A549 (cell line): ENCODE measurements around the gene COX7A2. TPM values are rescaled to one million over a fixed set of nuclear protein-coding genes. Genes with fewer than 3 reads are reported as not detected.

Experiments
- ATAC-seq, 2 experiments: fragments of 200-7000 bp in 1 of 2; fragments of >200 bp in 1 of 2; cut with Nextera tagmentation in 1 of 2; cut with Tn5 transposase in 1 of 2; 3 replicates each; pipeline versions ENCODE4 v1.8.0 to v1.9.1; 2018 to 2020; ENCODE audit warnings: mild to moderate bottlenecking in 1 of 2, moderate library complexity in 1 of 2
- CTCF ChIA-PET: fragments of 300-600 bp; sonication (Branson Sonifier 250); formaldehyde crosslinking; extraction: SDS; loops from one replicate; lab custom pipeline; 2021; ENCODE audit warnings: antibody characterized with exemption, inconsistent platforms; lab: Yijun Ruan, JAX
- POLR2A ChIA-PET: fragments of 350-600 bp; formaldehyde crosslinking; extraction: SDS; loops from one replicate; lab custom pipeline; 2021; ENCODE audit warnings: antibody characterized with exemption, inconsistent platforms; lab: Yijun Ruan, JAX
- DNase-seq, 2 experiments: peaks; one replicate each; pipeline versions ENCODE4 v3.0.0 to v3.0.0-alpha.2; 2011 to 2016; ENCODE audit warnings: low read depth in 1 of 2, low spot score in 1 of 2
- FAIRE-seq: peaks from 2 replicates; lab custom pipeline; 2011; peaks lifted over from hg19 to GRCh38; lab: Jason Lieb, UNC
- H3K27ac ChIP-seq, 2 experiments: fragments of >200 bp; sonication (Bioruptor Twin); formaldehyde crosslinking; 3 replicates each; pipeline ENCODE4 v1.5.1; 2016 to 2017
- H3K4me1 ChIP-seq: fragments of >200 bp; sonication (Bioruptor Twin); formaldehyde crosslinking; 3 replicates; pipeline ENCODE4 v1.6.1; 2016
- H3K4me2 ChIP-seq: fragments of >200 bp; sonication (Bioruptor Twin); formaldehyde crosslinking; 3 replicates; pipeline ENCODE4 v1.6.1; 2016
- H3K4me3 ChIP-seq: fragments of >200 bp; sonication (Bioruptor Twin); formaldehyde crosslinking; 3 replicates; pipeline ENCODE4 v1.5.1; 2016
- H3K9me3 ChIP-seq: fragments of >200 bp; sonication (Bioruptor Twin); formaldehyde crosslinking; 3 replicates; pipeline ENCODE4 v1.6.1; 2016
- CBX8 ChIP-seq: fragments of 200-600 bp; sonication (generic); IDR thresholded peaks from 2 replicates; pipeline ENCODE4 v1.6.1; 2016
- CHD2 ChIP-seq: fragments of 150-350 bp; IDR thresholded peaks from 2 replicates; pipeline ENCODE4 v1.6.1; 2014; ENCODE audit warnings: low read length; ENCODE audit not compliant: partially characterized antibody
- FOSL2 ChIP-seq, 2 experiments: fragments of 450-650 bp in 1 of 2; fragments of >200 bp in 1 of 2; sonication (Bioruptor Twin) in 1 of 2; formaldehyde crosslinking; IDR thresholded peaks; 2 replicates each; pipeline versions ENCODE4 v1.5.0 to v1.6.1; 2016 to 2020; ENCODE audit warnings: mild to moderate bottlenecking in 1 of 2, moderate library complexity in 1 of 2
- KDM5A ChIP-seq: fragments of 200-600 bp; sonication (generic); IDR thresholded peaks from 2 replicates; pipeline ENCODE4 v1.6.1; 2016; ENCODE audit warnings: antibody characterized with exemption, mild to moderate bottlenecking
- POLR2A ChIP-seq: IDR thresholded peaks from 2 replicates; pipeline ENCODE4 v1.6.1; 2012; ENCODE audit warnings: mild to moderate bottlenecking, low read length
- POLR2AphosphoS2 ChIP-seq: conservative IDR thresholded peaks from 2 replicates; pipeline ENCODE4 v1.6.1; 2012; ENCODE audit warnings: low read length, improper control_type of control experiment, inconsistent platforms
- TP53 ChIP-seq: fragments of 250-450 bp; sonication (Bioruptor Pico); IDR thresholded peaks from 2 replicates; pipeline ENCODE4 v1.5.0; 2021; ENCODE audit warnings: mild to moderate bottlenecking, moderate library complexity
- ZFP36 ChIP-seq: fragments of 450-650 bp; IDR thresholded peaks from 2 replicates; pipeline ENCODE4 v1.6.1; 2014; ENCODE audit warnings: borderline replicate concordance; ENCODE audit not compliant: partially characterized antibody
- ZSCAN20 ChIP-seq: fragments of 250-450 bp; sonication (Bioruptor Pico); IDR thresholded peaks from 2 replicates; pipeline ENCODE4 v1.8.0; 2022; ENCODE audit warnings: mild to moderate bottlenecking, moderate library complexity
- WGBS: methylation state at CpG from one replicate; pipeline ENCODE4 v1.1.6; 2017; ENCODE audit errors: missing lambda C conversion rate; 5-methylcytosine and 5-hydroxymethylcytosine counted together
- polyA plus RNA-seq, 4 experiments: library from polyadenylated mRNA; depleted of rRNA in 3 of 4; stranded (reverse); fragments of >200 nt; fragmentation: RNase III in 1 of 4; extraction: RNeasy Plus Mini Kit Qiagen cat#74134 plus additional on column Dnase treatment in 1 of 4; gene quantifications; 2 replicates in 3 of 4; 3 replicates in 1 of 4; pipeline ENCODE4 v1.2.3, GENCODE V29; 2011 to 2017
- TF ChIP-seq, protein P1 (sequence below): fragments of >200 bp; sonication (Bioruptor Twin); formaldehyde crosslinking; IDR thresholded peaks from 3 replicates; pipeline ENCODE4 v1.5.1; 2016
- TF ChIP-seq, protein P2 (sequence below): IDR thresholded peaks from 2 replicates; pipeline ENCODE4 v1.6.1; 2012; ENCODE audit warnings: low read depth, borderline replicate concordance
- TF ChIP-seq, protein P3 (sequence below): fragments of >200 bp; sonication (Bioruptor Twin); formaldehyde crosslinking; IDR thresholded peaks from 2 replicates; pipeline ENCODE4 v1.6.1; 2016
- TF ChIP-seq, protein P4 (sequence below): fragments of >200 bp; sonication (Bioruptor Twin); formaldehyde crosslinking; IDR thresholded peaks from 3 replicates; pipeline ENCODE4 v1.6.1; 2016

Gene COX7A2
- polyA plus RNA-seq, 2 of the 4 experiments (the other 2 are of a cell fraction): 271 to 464 TPM

DNA sequence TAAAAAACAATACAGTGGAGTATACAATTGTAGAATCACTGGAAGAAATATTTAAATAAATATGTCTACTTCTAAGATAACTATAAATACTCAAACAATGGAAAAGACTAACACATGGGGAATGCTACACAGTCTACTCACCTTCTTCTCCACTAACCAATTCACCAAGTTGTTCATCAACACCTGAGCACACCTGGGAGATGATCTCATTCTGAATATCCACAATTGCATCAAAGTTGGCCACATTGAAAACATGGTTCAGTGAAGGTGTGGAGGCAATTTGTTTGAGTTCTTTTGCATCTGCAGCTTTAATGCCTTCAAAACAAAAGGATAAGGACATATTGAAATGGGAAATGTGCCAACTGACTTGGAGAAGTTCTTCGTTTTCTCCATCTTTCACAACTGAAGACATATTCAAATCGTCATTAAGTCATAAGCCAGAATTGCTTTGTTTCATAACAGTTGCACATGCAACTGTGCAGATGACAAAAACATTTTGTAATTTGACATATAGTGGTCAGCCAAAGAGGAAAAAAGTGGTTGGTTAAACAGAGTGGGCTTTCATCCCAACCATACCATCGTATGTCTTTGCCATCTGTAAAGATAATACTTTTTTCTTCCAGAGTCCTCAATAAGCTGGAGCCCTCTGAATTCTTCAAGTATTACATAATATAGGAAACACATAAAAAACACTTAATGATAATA lies 55.2 kb downstream of the COX7A2 start:
- Histone ChIP-seq H3K4me2 (no peak overlapping the region), H3K9me3 (no peaks in the 10 kb centered on the region), H3K4me1 (peaks cover 4% of the 10 kb centered on the region), H3K4me3 (no peak overlapping the region), H3K27ac (no peak overlapping the region)
- no peak for ATAC-seq
- WGBS: 55% methylated on average over 3 of the region's 3 CpGs
- POLR2A ChIA-PET: no interaction called here
- TF ChIP-seq, protein P1, sequence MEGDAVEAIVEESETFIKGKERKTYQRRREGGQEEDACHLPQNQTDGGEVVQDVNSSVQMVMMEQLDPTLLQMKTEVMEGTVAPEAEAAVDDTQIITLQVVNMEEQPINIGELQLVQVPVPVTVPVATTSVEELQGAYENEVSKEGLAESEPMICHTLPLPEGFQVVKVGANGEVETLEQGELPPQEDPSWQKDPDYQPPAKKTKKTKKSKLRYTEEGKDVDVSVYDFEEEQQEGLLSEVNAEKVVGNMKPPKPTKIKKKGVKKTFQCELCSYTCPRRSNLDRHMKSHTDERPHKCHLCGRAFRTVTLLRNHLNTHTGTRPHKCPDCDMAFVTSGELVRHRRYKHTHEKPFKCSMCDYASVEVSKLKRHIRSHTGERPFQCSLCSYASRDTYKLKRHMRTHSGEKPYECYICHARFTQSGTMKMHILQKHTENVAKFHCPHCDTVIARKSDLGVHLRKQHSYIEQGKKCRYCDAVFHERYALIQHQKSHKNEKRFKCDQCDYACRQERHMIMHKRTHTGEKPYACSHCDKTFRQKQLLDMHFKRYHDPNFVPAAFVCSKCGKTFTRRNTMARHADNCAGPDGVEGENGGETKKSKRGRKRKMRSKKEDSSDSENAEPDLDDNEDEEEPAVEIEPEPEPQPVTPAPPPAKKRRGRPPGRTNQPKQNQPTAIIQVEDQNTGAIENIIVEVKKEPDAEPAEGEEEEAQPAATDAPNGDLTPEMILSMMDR: no peak
- no peak for TF ChIP-seq ZSCAN20
- TF ChIP-seq, protein P2, sequence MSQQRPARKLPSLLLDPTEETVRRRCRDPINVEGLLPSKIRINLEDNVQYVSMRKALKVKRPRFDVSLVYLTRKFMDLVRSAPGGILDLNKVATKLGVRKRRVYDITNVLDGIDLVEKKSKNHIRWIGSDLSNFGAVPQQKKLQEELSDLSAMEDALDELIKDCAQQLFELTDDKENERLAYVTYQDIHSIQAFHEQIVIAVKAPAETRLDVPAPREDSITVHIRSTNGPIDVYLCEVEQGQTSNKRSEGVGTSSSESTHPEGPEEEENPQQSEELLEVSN: no peak
- TF ChIP-seq POLR2AphosphoS2: no peak
- no peak for TF ChIP-seq TP53
- no peak for TF ChIP-seq CBX8
- TF ChIP-seq POLR2A: no peak
- TF ChIP-seq KDM5A: no peak
- TF ChIP-seq CHD2: no peak
- TF ChIP-seq, protein P3, sequence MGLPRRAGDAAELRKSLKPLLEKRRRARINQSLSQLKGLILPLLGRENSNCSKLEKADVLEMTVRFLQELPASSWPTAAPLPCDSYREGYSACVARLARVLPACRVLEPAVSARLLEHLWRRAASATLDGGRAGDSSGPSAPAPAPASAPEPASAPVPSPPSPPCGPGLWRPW: no peak
- TF ChIP-seq FOSL2 (IDR thresholded peaks at IDR 0.05): no peak
- TF ChIP-seq FOSL2 (CRISPR knock-in tag; IDR thresholded peaks at IDR 0.05): no peak
- TF ChIP-seq, protein P4, sequence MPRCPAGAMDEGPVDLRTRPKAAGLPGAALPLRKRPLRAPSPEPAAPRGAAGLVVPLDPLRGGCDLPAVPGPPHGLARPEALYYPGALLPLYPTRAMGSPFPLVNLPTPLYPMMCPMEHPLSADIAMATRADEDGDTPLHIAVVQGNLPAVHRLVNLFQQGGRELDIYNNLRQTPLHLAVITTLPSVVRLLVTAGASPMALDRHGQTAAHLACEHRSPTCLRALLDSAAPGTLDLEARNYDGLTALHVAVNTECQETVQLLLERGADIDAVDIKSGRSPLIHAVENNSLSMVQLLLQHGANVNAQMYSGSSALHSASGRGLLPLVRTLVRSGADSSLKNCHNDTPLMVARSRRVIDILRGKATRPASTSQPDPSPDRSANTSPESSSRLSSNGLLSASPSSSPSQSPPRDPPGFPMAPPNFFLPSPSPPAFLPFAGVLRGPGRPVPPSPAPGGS: no peak
- TF ChIP-seq ZFP36: no peak
- CTCF ChIA-PET: interaction anchor here (1.0 kb wide), 1 partner anchor 21 kb away, joined by 3 read pairs; no protein-coding TSS in a partner anchor
- no peak for FAIRE-seq
- DNase-seq: no peak

Other genes starting within 250 kb of the COX7A2 start
- gene COL12A1, start 37.7 kb downstream of the COX7A2 start, polyA plus RNA-seq (2011; rRNA removed): 11.2 and 11.8 TPM in 2 replicates
- 5.6 to 7.5 TPM (median 6.3 TPM) in 3 replicates for gene COL12A1, start 37.7 kb downstream of the COX7A2 start, polyA plus RNA-seq (2017; fragmentation: RNase III; extraction: RNeasy Plus Mini Kit Qiagen cat#74134 plus additional on column Dnase treatment)
- gene TMEM30A, start 41.0 kb upstream of the COX7A2 start, polyA plus RNA-seq (2011; rRNA removed): 75.5 and 94.3 TPM in 2 replicates
- gene TMEM30A, start 41.0 kb upstream of the COX7A2 start, polyA plus RNA-seq (2017; fragmentation: RNase III; extraction: RNeasy Plus Mini Kit Qiagen cat#74134 plus additional on column Dnase treatment): 56.1 to 65.1 TPM (median 61.6 TPM) in 3 replicates
- 15.5 and 15.6 TPM in 2 replicates for gene FILIP1, start 250.0 kb upstream of the COX7A2 start, polyA plus RNA-seq (2011; rRNA removed)
- 1.7 to 2.3 TPM (median 1.9 TPM) in 3 replicates for gene FILIP1, start 250.0 kb upstream of the COX7A2 start, polyA plus RNA-seq (2017; fragmentation: RNase III; extraction: RNeasy Plus Mini Kit Qiagen cat#74134 plus additional on column Dnase treatment)